GM12874 (cell line): ENCODE results near the gene CCDC148.

ENCODE experiments used
- CTCF ChIP-seq: IDR thresholded peaks from 2 replicates; pipeline ENCODE4 v1.5.1; 2011; ENCODE audit warnings: low read depth, mild to moderate bottlenecking, control low read depth, low read length, moderate library complexity; ENCODE audit not compliant: insufficient read depth

The CCDC148 gene

GRCh38 chr2:158464426-158465281 lies 8.1 kb upstream of the CCDC148 start:
- peak; percentile 53 for TF ChIP-seq CTCF

DNA sequence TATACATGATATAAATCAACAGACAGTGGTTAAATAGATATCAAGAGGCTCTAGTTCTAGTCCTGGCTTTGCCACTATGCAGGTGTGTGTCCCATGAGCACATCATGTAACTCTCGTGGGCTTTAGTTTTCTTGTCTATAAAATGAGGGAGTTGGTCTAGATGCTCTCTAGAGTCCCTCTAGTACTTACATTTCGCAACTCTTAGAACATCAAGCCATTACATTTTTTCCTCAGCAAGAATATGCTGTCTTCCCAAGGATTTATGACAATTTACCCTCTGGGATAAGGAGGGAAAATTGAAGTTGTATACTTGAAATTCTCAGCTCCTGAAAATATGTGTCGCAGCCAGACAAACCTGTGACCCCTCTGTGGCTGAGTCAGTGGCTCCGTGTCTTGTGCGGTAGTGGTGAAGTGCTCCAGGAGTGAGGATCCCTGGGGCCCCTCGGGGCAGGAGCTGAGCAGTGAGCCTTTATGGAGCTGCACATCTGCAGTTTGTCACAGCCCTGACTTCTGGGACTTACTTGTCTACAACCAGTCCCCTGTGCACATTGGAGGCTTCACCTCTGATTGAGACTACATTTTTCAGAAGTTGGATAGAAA lies 7.0 kb upstream of the CCDC148 start:
- no peak for TF ChIP-seq CTCF

- no peak for TF ChIP-seq CTCF
Measured at GRCh38 chr2:158460632-158461297, 4.2 kb upstream of the CCDC148 start.

DNA sequence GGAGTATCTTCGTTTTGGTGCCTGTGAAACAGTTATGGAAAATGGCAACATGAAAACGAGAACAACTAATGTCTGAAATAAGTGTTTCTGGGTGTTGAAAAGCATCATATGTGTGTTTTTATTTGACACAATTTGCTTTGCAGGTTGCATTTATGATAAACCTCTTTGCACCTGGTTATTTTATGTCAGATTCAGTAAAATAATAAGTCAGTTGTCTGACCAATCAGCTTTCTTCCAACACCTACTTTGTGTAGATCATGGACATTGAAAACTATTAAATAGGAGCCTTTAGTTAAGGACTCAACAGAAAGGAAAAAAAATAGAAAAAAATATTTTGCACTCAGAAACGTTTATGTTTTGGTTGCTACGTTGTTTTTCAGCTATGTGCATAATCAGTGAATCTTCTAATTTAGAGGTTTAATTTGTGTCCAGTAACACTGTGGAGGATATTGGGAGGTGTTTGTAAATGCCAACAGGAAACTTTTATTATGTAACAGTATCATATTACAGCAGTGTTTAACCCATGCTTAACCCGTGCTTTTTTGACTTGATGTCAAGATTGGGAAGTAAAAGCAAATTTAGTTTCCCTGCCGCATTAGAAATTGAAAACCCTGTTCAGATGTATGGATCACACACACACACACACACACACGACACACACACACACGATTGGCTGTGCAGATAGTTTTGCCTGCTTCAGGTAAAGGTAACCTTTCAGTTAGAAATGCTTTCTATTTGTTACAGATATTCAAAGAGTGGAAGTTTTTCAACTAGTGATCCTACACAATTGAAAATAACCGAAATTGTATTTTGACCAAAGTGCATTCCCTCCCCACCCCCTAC lies 2.8 kb upstream of the CCDC148 start:
- no peak for TF ChIP-seq CTCF

GRCh38 chr2:158458617-158458920 lies 2.0 kb upstream of the CCDC148 start:
- TF ChIP-seq CTCF = no peak

GRCh38 chr2:158457826-158458616 lies 1.5 kb upstream of the CCDC148 start:
- peak; percentile 63 for TF ChIP-seq CTCF
